B cell (primary cell): Measurements from ENCODE around the gene DCUN1D2.

ENCODE experiments used
- CTCF ChIP-seq: fragments of 200-600 bp; IDR thresholded peaks from one replicate; pipeline ENCODE4 v1.8.0; 2022; ENCODE audit warnings: antibody characterized with exemption, mild to moderate bottlenecking
- EZH2 ChIP-seq: IDR thresholded peaks from 2 replicates; pipeline ENCODE4 v1.6.1; 2012; ENCODE audit warnings: borderline replicate concordance, low read depth, mild to moderate bottlenecking, moderate library complexity, low read length; ENCODE audit not compliant: insufficient read depth, poor library complexity, severe bottlenecking

- TF ChIP-seq CTCF (no peak), EZH2 (no peak)
These were observed 35.1 kb downstream of the DCUN1D2 start for GRCh38 chr13:113455384-113455783.
